Thyroid gland (tissue), 4 donors: ENCODE results near the gene ZBP1.

Experiments
- CTCF ChIP-seq, 6 experiments: fragments of 200-600 bp in 3 of 6; fragments of 450-650 bp in 3 of 6; sonication (generic) in 3 of 6; IDR thresholded peaks; one replicate each; pipeline ENCODE4 v1.5.1; 2016 to 2019; ENCODE audit warnings: antibody characterized with exemption in 6 of 6, mild to moderate bottlenecking in 2 of 6, inconsistent platforms in 1 of 6, moderate library complexity in 1 of 6
- POLR2A ChIP-seq, 2 donors: fragments of 450-650 bp; IDR thresholded peaks; one replicate each; pipeline ENCODE4 v1.6.1; 2017; ENCODE audit warnings: antibody characterized with exemption in 2 of 2, mild to moderate bottlenecking in 2 of 2, moderate library complexity in 1 of 2

GRCh38 chr20:57596358-57596757 is 23.9 kb downstream of the ZBP1 start:
- TF ChIP-seq CTCF (IDR thresholded peaks at IDR 0.05) (no peak), POLR2A (IDR thresholded peaks at IDR 0.05) (no peak)
